Neural progenitor cell (in vitro differentiated cells): ENCODE measurements around the gene CAMK2A. TPM values are rescaled to one million over a fixed set of nuclear protein-coding genes. Genes with fewer than 3 reads are reported as not detected.
A peak's percentile ranks its signal among the peaks of the same experiment; 100 is the strongest.

Source experiments
- DNase-seq: peaks from one replicate; pipeline ENCODE4 v3.0.0-alpha.2; 2016; ENCODE audit warnings: low spot score
- H2AFZ ChIP-seq: fragments of 200-600 bp; sonication (generic); replicated peaks from 2 replicates; pipeline ENCODE4 v1.6.1; 2016; ENCODE audit warnings: antibody characterized with exemption
- H3F3A ChIP-seq: fragments of 200-600 bp; sonication (generic); 2 replicates; pipeline ENCODE4 v1.6.1; 2016; ENCODE audit warnings: antibody characterized with exemption, low read depth
- H3K27ac ChIP-seq: fragments of 200-600 bp; sonication (generic); 2 replicates; pipeline ENCODE4 v1.5.1; 2016; ENCODE audit warnings: mild to moderate bottlenecking
- H3K27me3 ChIP-seq: fragments of 200-600 bp; sonication (generic); 2 replicates; pipeline ENCODE4 v1.6.1; 2016; ENCODE audit warnings: mild to moderate bottlenecking, moderate library complexity
- H3K36me3 ChIP-seq: fragments of 200-600 bp; sonication (generic); 2 replicates; pipeline ENCODE4 v1.5.1; 2016
- H3K4me1 ChIP-seq: fragments of 200-600 bp; sonication (generic); 2 replicates; pipeline ENCODE4 v1.6.1; 2016; ENCODE audit warnings: mixed run types
- H3K4me2 ChIP-seq: fragments of 200-600 bp; sonication (generic); 2 replicates; pipeline ENCODE4 v1.6.1; 2016
- H3K4me3 ChIP-seq: fragments of 200-600 bp; sonication (generic); 2 replicates; pipeline ENCODE4 v1.5.1; 2016
- H3K79me2 ChIP-seq: fragments of 200-600 bp; sonication (generic); 2 replicates; pipeline ENCODE4 v1.6.1; 2016; ENCODE audit warnings: low read depth
- H3K9ac ChIP-seq: fragments of 200-600 bp; sonication (generic); 2 replicates; pipeline ENCODE4 v1.6.1; 2016
- H3K9me3 ChIP-seq: fragments of 200-600 bp; sonication (generic); 2 replicates; pipeline ENCODE4 v1.5.1; 2016; ENCODE audit warnings: low read depth
- H4K20me1 ChIP-seq: fragments of 200-600 bp; sonication (generic); 2 replicates; pipeline ENCODE4 v1.6.1; 2016; ENCODE audit warnings: low read depth
- H3K27ac Mint-ChIP-seq: 3 replicates; pipeline ENCODE4 v1.8.0; 2021; ENCODE audit warnings: mixed read lengths
- H3K27me3 Mint-ChIP-seq: 2 replicates; pipeline ENCODE4 v1.8.0; 2022; ENCODE audit warnings: low read depth, mild to moderate bottlenecking, inconsistent platforms, moderate library complexity, mixed read lengths; ENCODE audit not compliant: insufficient read depth
- H3K36me3 Mint-ChIP-seq: 3 replicates; pipeline ENCODE4 v1.8.0; 2021; ENCODE audit warnings: mixed read lengths
- H3K4me1 Mint-ChIP-seq: 3 replicates; pipeline ENCODE4 v1.8.0; 2021; ENCODE audit warnings: mixed read lengths
- H3K4me3 Mint-ChIP-seq: 3 replicates; pipeline ENCODE4 v1.8.0; 2021; ENCODE audit warnings: mild to moderate bottlenecking, moderate library complexity, mixed read lengths
- H3K9me3 Mint-ChIP-seq: 3 replicates; pipeline ENCODE4 v1.8.0; 2020; ENCODE audit warnings: mixed read lengths
- CTCF ChIP-seq: fragments of 200-600 bp; sonication (generic); IDR thresholded peaks from 2 replicates; pipeline ENCODE4 v1.5.1; 2017; ENCODE audit warnings: antibody characterized with exemption, mild to moderate bottlenecking
- EZH2 ChIP-seq: fragments of 200-600 bp; sonication (generic); IDR thresholded peaks from 2 replicates; pipeline ENCODE4 v1.6.1; 2017; ENCODE audit warnings: antibody characterized with exemption, mild to moderate bottlenecking, moderate library complexity
- EZH2phosphoT487 ChIP-seq: fragments of 200-600 bp; sonication (generic); IDR thresholded peaks from 2 replicates; pipeline ENCODE4 v1.6.1; 2017; ENCODE audit warnings: antibody characterized with exemption
- total RNA-seq: library from RNA; depleted of rRNA; stranded (reverse); fragments of >200 nt; gene quantifications from 2 replicates; pipeline ENCODE4 v1.2.3, GENCODE V29; 2015; ENCODE audit warnings: low replicate concordance

Gene CAMK2A
- total RNA-seq, 1 donor from 2014 or later, result 0.09 TPM

GRCh38 chr5:150320044-150320613, 30.6 kb upstream of the CAMK2A start:
- Histone ChIP-seq H3K36me3 (no peaks in the 10 kb centered on the region), H3K27ac (no peak overlapping the region), H2AFZ (no peak overlapping the region), H3K4me1 (peaks cover 22% of the 10 kb centered on the region), H3K4me2 (peak overlapping the region; percentile 3), H3K4me3 (no peak overlapping the region), H3K9me3 (no peaks in the 10 kb centered on the region), H3K9ac (no peak overlapping the region), H4K20me1 (no peaks in the 10 kb centered on the region), H3K79me2 (no peaks in the 10 kb centered on the region), H3F3A (peaks cover 3% of the 10 kb centered on the region), H3K27me3 (no peaks in the 10 kb centered on the region)
- TF ChIP-seq EZH2 (no peak), EZH2phosphoT487 (no peak), CTCF (no peak)
- no peak overlapping the region for H3K4me3 Mint-ChIP-seq
- H3K4me1 Mint-ChIP-seq, result peaks cover 49% of the 10 kb centered on the region
- no peak overlapping the region for H3K27ac Mint-ChIP-seq
- H3K27me3 Mint-ChIP-seq, result peaks cover 10% of the 10 kb centered on the region
- peak; percentile 53 for DNase-seq
- H3K36me3 Mint-ChIP-seq, result no peaks in the 10 kb centered on the region
- H3K9me3 Mint-ChIP-seq, result no peaks in the 10 kb centered on the region

DNA sequence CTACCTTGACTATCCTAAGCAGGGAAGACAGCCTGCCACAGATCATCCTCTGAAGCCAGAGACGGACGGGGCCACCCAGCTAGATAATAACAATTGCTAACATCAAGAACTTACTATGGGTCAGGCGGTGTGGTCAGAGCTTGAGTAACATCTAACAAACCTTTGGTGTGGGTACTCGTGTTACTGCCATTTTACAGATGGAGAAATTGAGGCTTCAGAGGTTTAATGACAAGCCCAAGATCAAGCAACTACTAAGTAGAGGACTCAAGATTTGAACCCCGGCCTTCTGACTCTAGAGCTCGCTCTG, 29.9 kb upstream of the CAMK2A start:
- Histone ChIP-seq H3K4me2 (no peak overlapping the region), H3F3A (peaks cover 3% of the 10 kb centered on the region), H3K27ac (no peak overlapping the region), H3K79me2 (no peaks in the 10 kb centered on the region), H3K27me3 (no peaks in the 10 kb centered on the region), H3K36me3 (no peaks in the 10 kb centered on the region), H3K9me3 (no peaks in the 10 kb centered on the region), H2AFZ (no peak overlapping the region), H4K20me1 (no peaks in the 10 kb centered on the region), H3K4me1 (peaks cover 22% of the 10 kb centered on the region), H3K9ac (no peak overlapping the region), H3K4me3 (no peak overlapping the region)
- no peak for DNase-seq
- Mint-ChIP-seq H3K9me3 (no peaks in the 10 kb centered on the region), H3K4me3 (no peak overlapping the region), H3K27ac (no peak overlapping the region), H3K36me3 (no peaks in the 10 kb centered on the region), H3K27me3 (peaks cover 10% of the 10 kb centered on the region), H3K4me1 (peaks cover 47% of the 10 kb centered on the region)
- TF ChIP-seq EZH2phosphoT487, result no peak

- no peaks in the 10 kb centered on the region for H3K79me2 ChIP-seq
- TF ChIP-seq EZH2phosphoT487 (no peak), EZH2 (no peak), CTCF (no peak)
- H3K36me3 ChIP-seq, result no peaks in the 10 kb centered on the region
- peaks cover 10% of the 10 kb centered on the region for H3K27me3 Mint-ChIP-seq
- H3K4me1 ChIP-seq, result peaks cover 22% of the 10 kb centered on the region
- no peak for DNase-seq
- H2AFZ ChIP-seq, result no peak overlapping the region
- no peak overlapping the region for H3K4me3 ChIP-seq
- H3K27ac ChIP-seq, result no peak overlapping the region
- peaks cover 50% of the 10 kb centered on the region for H3K4me1 Mint-ChIP-seq
- H3K9me3 Mint-ChIP-seq, result no peaks in the 10 kb centered on the region
- H3K36me3 Mint-ChIP-seq, result no peaks in the 10 kb centered on the region
- H3K9ac ChIP-seq, result no peak overlapping the region
- H3K27ac Mint-ChIP-seq, result peak overlapping the region; percentile 29
- H3K27me3 ChIP-seq, result no peaks in the 10 kb centered on the region
- H3K9me3 ChIP-seq, result no peaks in the 10 kb centered on the region
- H3F3A ChIP-seq, result peaks cover 3% of the 10 kb centered on the region
- no peaks in the 10 kb centered on the region for H4K20me1 ChIP-seq
- H3K4me3 Mint-ChIP-seq, result peak overlapping the region; percentile 0
- H3K4me2 ChIP-seq, result no peak overlapping the region
These were observed 29.3 kb upstream of the CAMK2A start for GRCh38 chr5:150318613-150319483.
